ENCODE results near the gene SCMH1. TPM values are rescaled to one million over a fixed set of nuclear protein-coding genes. Genes with fewer than 3 reads are reported as not detected.

The SCMH1 gene
- total and polyA plus RNA-seq, 2 of the 4 experiments (the other 2 are of a cell fraction), result 9.0 to 19.4 TPM

GRCh38 chr1:41235893-41236292 is 6.2 kb downstream of the SCMH1 start:
- H2BK20ac ChIP-seq (ENCODE audit: low read depth, low read length), result no peak overlapping the region
- H3K4ac ChIP-seq (ENCODE audit: low read depth, low read length), result no peak overlapping the region
- intact Hi-C loops (cut with micrococcal nuclease) (loop anchor here (5.0 kb wide), 1 partner anchor 194 kb away; no protein-coding TSS in a partner anchor), in situ Hi-C loops (cut with MboI; ENCODE audit: low sequenced_read_pairs) (no loop called here), dilution Hi-C loops (cut with HindIII; ENCODE audit: low sequenced_read_pairs, unreplicated experiment) (no loop called here)
- H3K27me3 ChIP-seq (ENCODE audit: control insufficient read depth, insufficient read depth, low read length), result no peaks in the 10 kb centered on the region
- H3K23ac ChIP-seq (ENCODE audit: low read depth, low read length), result no peak overlapping the region
- H2BK5ac ChIP-seq (ENCODE audit: low read depth, low read length, poor library complexity, severe bottlenecking), result no peak overlapping the region
- H3K56ac ChIP-seq (ENCODE audit: extremely low read depth, insufficient read depth, low read length), result no peak overlapping the region
- BruUV-seq (replicated peaks), result no TSS peak
- ATAC-seq (ENCODE audit: low read depth) (no peak), DNase-seq (no peak)
- no peak overlapping the region for H2AFZ ChIP-seq (replicated peaks; ENCODE audit: low read length, poor library complexity)
- H2BK15ac ChIP-seq (ENCODE audit: low read depth, low read length), result no peak overlapping the region
- no peak overlapping the region for H3K14ac ChIP-seq (replicated peaks; ENCODE audit: low read depth, low read length)
- H4K20me1 ChIP-seq (ENCODE audit: insufficient read depth, low read length), result peaks cover 11% of the 10 kb centered on the region; the same call in 1 of the 2 replicates
- CTCF ChIA-PET, result interaction anchor here (0.6 kb wide), 1 partner anchor 42 kb away, joined by 3 read pairs; no protein-coding TSS in a partner anchor
- no peaks in the 10 kb centered on the region for H3K9me3 ChIP-seq (ENCODE audit: control insufficient read depth, insufficient read depth, low read length)
- no peak overlapping the region for H3K27ac ChIP-seq (ENCODE audit: insufficient read depth, low read length)
- no peak overlapping the region for H3K18ac ChIP-seq (ENCODE audit: low read depth, low read length)
- POLR2A ChIA-PET (ENCODE audit: unreplicated experiment), result no interaction called here
- H4K5ac ChIP-seq (ENCODE audit: low read depth, low read length), result no peak overlapping the region
- no peaks in the 10 kb centered on the region for H3K36me3 ChIP-seq (ENCODE audit: control insufficient read depth, insufficient read depth, low read length)
- no peak overlapping the region for H3K4me2 ChIP-seq (ENCODE audit: low read depth, low read length)
- H4K91ac ChIP-seq (ENCODE audit: insufficient read depth, low read depth, low read length), result no peak overlapping the region
- H2AK9ac ChIP-seq (replicated peaks; ENCODE audit: low read depth, low read length, poor library complexity), result no peak overlapping the region
- H2BK120ac ChIP-seq (ENCODE audit: low read depth, low read length), result no peak overlapping the region
- no peak overlapping the region for H4K8ac ChIP-seq (ENCODE audit: low read depth in 2 of 2, low read length in 2 of 2)
- peaks cover 15 to 44% of the 10 kb centered on the region in 2 experiments; a peak in 3 of 4 replicates for H3K79me1 ChIP-seq (ENCODE audit: low read depth in 1 of 2, low read length in 2 of 2)
- no peak overlapping the region for H3K9ac ChIP-seq (ENCODE audit: low read depth, low read length)
- no peak overlapping the region for H2AK5ac ChIP-seq (ENCODE audit: low read depth, low read length)
- no peaks in the 10 kb centered on the region; the same call in 1 of the 2 replicates for H3K4me1 ChIP-seq (ENCODE audit: control insufficient read depth, insufficient read depth, low read length)
- TF ChIP-seq POLR2A (IDR thresholded peaks at IDR 0.05; ENCODE audit: low read depth, low read length), result no peak
- no peak for TF ChIP-seq MAFK (IDR thresholded peaks at IDR 0.05; ENCODE audit: low read depth, low read length)
- no peak for TF ChIP-seq CTCF (conservative IDR thresholded peaks at IDR 0.05; ENCODE audit: low read depth, low read length)
- TF ChIP-seq ELK1 (IDR thresholded peaks at IDR 0.05; ENCODE audit: borderline replicate concordance, low read depth, low read length), result no peak
- no peak for TF ChIP-seq NFE2L2 (IDR thresholded peaks at IDR 0.05; ENCODE audit: low read depth, low read length)
- TF ChIP-seq FOS (IDR thresholded peaks at IDR 0.05; ENCODE audit: low read depth, low read length), result no peak
- TF ChIP-seq BHLHE40 (IDR thresholded peaks at IDR 0.05; ENCODE audit: low read depth, low read length), result no peak
- no peak for TF ChIP-seq CHD1 (IDR thresholded peaks at IDR 0.05; ENCODE audit: low read depth, low read length)
- TF ChIP-seq RFX5 (IDR thresholded peaks at IDR 0.05; ENCODE audit: low read depth, low read length), result no peak
- no peak for TF ChIP-seq MXI1 (IDR thresholded peaks at IDR 0.05; ENCODE audit: borderline replicate concordance, low read depth, low read length)
- TF ChIP-seq, protein P1, sequence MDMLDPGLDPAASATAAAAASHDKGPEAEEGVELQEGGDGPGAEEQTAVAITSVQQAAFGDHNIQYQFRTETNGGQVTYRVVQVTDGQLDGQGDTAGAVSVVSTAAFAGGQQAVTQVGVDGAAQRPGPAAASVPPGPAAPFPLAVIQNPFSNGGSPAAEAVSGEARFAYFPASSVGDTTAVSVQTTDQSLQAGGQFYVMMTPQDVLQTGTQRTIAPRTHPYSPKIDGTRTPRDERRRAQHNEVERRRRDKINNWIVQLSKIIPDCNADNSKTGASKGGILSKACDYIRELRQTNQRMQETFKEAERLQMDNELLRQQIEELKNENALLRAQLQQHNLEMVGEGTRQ (IDR thresholded peaks at IDR 0.05; ENCODE audit: low read depth, low read length), result no peak
- no peak overlapping the region for H3K4me3 ChIP-seq (ENCODE audit: insufficient read depth, low read depth, low read length)
- H3K9me1 ChIP-seq (ENCODE audit: insufficient read depth, low read length), result 0 out of 2 replicates have a peak, but pooled peaks cover 6% of the 10 kb centered on the region

All from IMR-90 (cell line).